ENCODE measurements around the gene HGD.
"Not testable (repeated sequence)": the region's sequence is repeated elsewhere in the genome, so short reads cannot be mapped to it uniquely, and the experiment has no call there.

The HGD gene

GRCh38 chr3:120682095-120682681 is at the start of gene HGD:
HGD (minus strand) TSS chr3:120682239; CDS start chr3:120682111, 128 bp downstream.
- DNase-seq: no peak

- DNase-seq: no peak
Observed at GRCh38 chr3:120730576-120731542, 48.8 kb upstream of the HGD start.

GRCh38 chr3:120726791-120727190 is 44.8 kb upstream of the HGD start:
- DNase-seq: no peak

- not testable (repeated sequence) for DNase-seq
Observed at GRCh38 chr3:120719167-120719834, 37.3 kb upstream of the HGD start.

- DNase-seq: no peak
Observed at GRCh38 chr3:120713262-120713661, 31.2 kb upstream of the HGD start.

GRCh38 chr3:120710369-120710768 is 28.3 kb upstream of the HGD start:
- no peak for DNase-seq

- no peak for DNase-seq
Observed at GRCh38 chr3:120708408-120708807, 26.4 kb upstream of the HGD start.

- DNase-seq: no peak
Observed at GRCh38 chr3:120706950-120707349, 24.9 kb upstream of the HGD start.

GRCh38 chr3:120705884-120706582 is 24.0 kb upstream of the HGD start:
- DNase-seq: no peak

GRCh38 chr3:120699333-120699732 is 17.3 kb upstream of the HGD start:
- no peak for DNase-seq

GRCh38 chr3:120693439-120694171 is 11.6 kb upstream of the HGD start:
- DNase-seq: no peak

GRCh38 chr3:120689395-120689794 is 7.4 kb upstream of the HGD start:
- DNase-seq: no peak

- peak; percentile 91 for DNase-seq
Observed at GRCh38 chr3:120688121-120688520, 6.1 kb upstream of the HGD start.

GRCh38 chr3:120685411-120685810 is 3.4 kb upstream of the HGD start:
- DNase-seq: no peak

- DNase-seq: no peak
Observed at GRCh38 chr3:120684896-120685295, 2.9 kb upstream of the HGD start.

- DNase-seq: no peak
Observed at GRCh38 chr3:120683671-120684301, 1.7 kb upstream of the HGD start.

GRCh38 chr3:120683213-120683612 is 1.2 kb upstream of the HGD start:
- no peak for DNase-seq

GRCh38 chr3:120681506-120682038 is 467 bp downstream of the HGD start:
- DNase-seq: no peak

- no peak for DNase-seq
Observed at GRCh38 chr3:120681018-120681417, 1.0 kb downstream of the HGD start.

GRCh38 chr3:120680193-120680894 is 1.7 kb downstream of the HGD start:
- DNase-seq: no peak

- no peak for DNase-seq
Observed at GRCh38 chr3:120678984-120679383, 3.1 kb downstream of the HGD start.

Data from suppressor macrophage treated with lipopolysaccharide for 4 hours (primary cell).